GM12872 (cell line): ENCODE results near the gene TTC34.

Experiments used
- CTCF ChIP-seq: IDR thresholded peaks from 3 replicates; pipeline ENCODE4 v1.5.1; 2011; ENCODE audit warnings: low read depth, mild to moderate bottlenecking, low read length, moderate library complexity; ENCODE audit not compliant: insufficient read depth

TTC34 gene

GRCh38 chr1:2623571-2624337, 177.7 kb downstream of the TTC34 start:
- TF ChIP-seq CTCF: no peak

DNA sequence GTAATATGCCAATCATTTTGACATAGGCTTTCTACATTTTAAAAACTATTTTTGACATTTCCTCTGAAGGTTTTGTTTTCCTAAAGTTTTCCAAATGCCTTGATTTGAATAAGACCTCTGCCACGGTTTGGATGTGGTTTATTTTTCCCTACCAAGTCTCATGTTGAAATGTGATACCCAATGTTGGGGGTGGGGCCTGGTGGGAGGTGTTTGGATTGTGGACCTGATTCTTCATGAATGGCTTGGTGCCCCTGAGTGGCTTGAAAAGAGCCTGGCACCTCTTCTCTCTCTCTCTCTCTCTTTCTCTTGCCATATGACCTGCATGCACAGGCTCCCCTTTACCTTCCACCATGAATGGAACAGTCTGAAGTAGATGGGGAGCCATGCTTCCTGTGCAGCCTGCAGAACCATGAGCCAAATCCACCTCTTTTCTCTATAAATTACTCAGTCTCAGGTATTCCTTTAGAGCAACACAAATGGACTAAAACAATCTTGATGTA, 183.5 kb downstream of the TTC34 start:
- TF ChIP-seq CTCF: no peak

DNA sequence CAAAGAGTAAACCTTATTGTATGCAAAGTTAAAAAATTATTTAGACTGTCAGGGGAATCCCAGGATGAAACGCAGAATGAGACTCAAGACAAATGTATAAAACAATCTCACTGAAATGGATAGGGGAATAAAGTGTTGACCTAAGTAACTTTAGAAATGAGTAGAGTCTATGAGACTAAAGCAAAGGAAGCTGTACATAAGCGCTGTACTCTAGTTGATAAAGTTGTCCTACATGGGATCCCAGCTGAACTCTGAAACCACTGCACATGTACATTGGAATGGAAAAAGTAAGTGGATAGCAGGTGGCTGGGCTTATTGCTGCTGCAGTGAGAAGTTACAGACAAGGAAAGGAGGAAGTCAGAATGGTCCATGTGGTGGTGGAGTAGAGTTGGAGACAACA, 187.3 kb downstream of the TTC34 start:
- no peak for TF ChIP-seq CTCF

GRCh38 chr1:2612591-2613365, 188.7 kb downstream of the TTC34 start:
- no peak for TF ChIP-seq CTCF

GRCh38 chr1:2611621-2612437, 189.7 kb downstream of the TTC34 start:
- TF ChIP-seq CTCF: no peak

- TF ChIP-seq CTCF: no peak
Observed at GRCh38 chr1:2611031-2611501, 190.4 kb downstream of the TTC34 start.
